SK-N-SH treated with all-trans-retinoic acid at 6 μM for 48 hours (cell line): ENCODE data around the gene CHAF1B.
"Not testable (repeated sequence)": the region's sequence is repeated elsewhere in the genome, so short reads cannot be mapped to it uniquely, and the experiment has no call there.

Experiments used
- ATAC-seq: fragments of 200-7000 bp; cut with Tn5 transposase; 3 replicates; pipeline ENCODE4 v1.9.1; 2020; ENCODE audit warnings: mild to moderate bottlenecking, moderate library complexity
- ARNTL ChIP-seq: fragments of 450-650 bp; formaldehyde crosslinking; IDR thresholded peaks from 2 replicates; pipeline ENCODE4 v1.5.0; 2020; ENCODE audit warnings: low read depth, mild to moderate bottlenecking, moderate library complexity, borderline replicate concordance
- BACH2 ChIP-seq: fragments of 250-450 bp; sonication (Bioruptor Pico); IDR thresholded peaks from 2 replicates; pipeline ENCODE4 v1.9.0; 2021; ENCODE audit warnings: mild to moderate bottlenecking, borderline replicate concordance
- CREB5 ChIP-seq: fragments of 250-450 bp; sonication (Bioruptor Pico); IDR thresholded peaks from 2 replicates; pipeline ENCODE4 v1.5.1; 2020; ENCODE audit warnings: low read depth, mild to moderate bottlenecking, moderate library complexity
- CSRNP3 ChIP-seq: fragments of 250-450 bp; sonication (Bioruptor Pico); IDR thresholded peaks from 2 replicates; pipeline ENCODE4 v1.5.1; 2021; ENCODE audit warnings: mild to moderate bottlenecking, moderate library complexity
- ESRRG ChIP-seq: fragments of 250-450 bp; sonication (Bioruptor Pico); IDR thresholded peaks from 2 replicates; pipeline ENCODE4 v1.6.1; 2021; ENCODE audit warnings: mild to moderate bottlenecking
- GLIS3 ChIP-seq: fragments of 250-450 bp; sonication (Bioruptor Pico); IDR thresholded peaks from 2 replicates; pipeline ENCODE4 v1.5.0; 2020; ENCODE audit warnings: mild to moderate bottlenecking, moderate library complexity
- ISL1 ChIP-seq: fragments of 250-450 bp; sonication (Bioruptor Pico); IDR thresholded peaks from 2 replicates; pipeline ENCODE4 v2.1.2; 2022; ENCODE audit warnings: mild to moderate bottlenecking, moderate library complexity
- OSR1 ChIP-seq: fragments of 250-450 bp; sonication (Bioruptor Pico); IDR thresholded peaks from 2 replicates; pipeline ENCODE4 v1.8.0; 2022; ENCODE audit warnings: moderate library complexity, mild to moderate bottlenecking, inconsistent platforms
- RARB ChIP-seq: fragments of 250-450 bp; sonication (Bioruptor Pico); IDR thresholded peaks from 2 replicates; pipeline ENCODE4 v1.8.0; 2021; ENCODE audit warnings: mild to moderate bottlenecking, moderate library complexity
- SNAI2 ChIP-seq: fragments of 250-450 bp; sonication (Bioruptor Pico); IDR thresholded peaks from 2 replicates; pipeline ENCODE4 v1.5.0; 2020; ENCODE audit warnings: mild to moderate bottlenecking, moderate library complexity
- TOX ChIP-seq: fragments of 250-450 bp; sonication (Bioruptor Pico); IDR thresholded peaks from 2 replicates; pipeline ENCODE4 v1.8.0; 2021; ENCODE audit warnings: mild to moderate bottlenecking, moderate library complexity, borderline replicate concordance
- ZC3H10 ChIP-seq: fragments of 250-450 bp; sonication (Bioruptor Pico); IDR thresholded peaks from 2 replicates; pipeline ENCODE4 v1.5.1; 2021; ENCODE audit warnings: mild to moderate bottlenecking, moderate library complexity
- ZFP30 ChIP-seq: fragments of 450-650 bp; formaldehyde crosslinking; IDR thresholded peaks from 2 replicates; pipeline ENCODE4 v1.5.0; 2022; ENCODE audit warnings: mild to moderate bottlenecking, moderate library complexity
- ZNF565 ChIP-seq: fragments of 450-650 bp; formaldehyde crosslinking; conservative IDR thresholded peaks from 2 replicates; pipeline ENCODE4 v1.5.0; 2020; ENCODE audit warnings: low read depth, mild to moderate bottlenecking, moderate library complexity
- ZNF70 ChIP-seq: fragments of 450-650 bp; formaldehyde crosslinking; IDR thresholded peaks from 2 replicates; pipeline ENCODE4 v1.5.0; 2020; ENCODE audit warnings: mild to moderate bottlenecking, moderate library complexity
- ZNF8 ChIP-seq: fragments of 450-650 bp; formaldehyde crosslinking; IDR thresholded peaks from 2 replicates; pipeline ENCODE4 v1.5.0; 2020; ENCODE audit warnings: mild to moderate bottlenecking, moderate library complexity
- TF ChIP-seq, protein P1 (sequence below): fragments of 250-450 bp; sonication (Bioruptor Pico); IDR thresholded peaks from 2 replicates; pipeline ENCODE4 v1.8.0; 2020; ENCODE audit warnings: mild to moderate bottlenecking, moderate library complexity, borderline replicate concordance
- TF ChIP-seq, protein P2 (sequence below): fragments of 250-450 bp; sonication (Bioruptor Pico); IDR thresholded peaks from 2 replicates; pipeline ENCODE4 v1.5.0; 2020; ENCODE audit warnings: mild to moderate bottlenecking, moderate library complexity
- TF ChIP-seq, protein P3 (sequence below): fragments of 250-450 bp; sonication (Bioruptor Pico); IDR thresholded peaks from 2 replicates; pipeline ENCODE4 v1.8.0; 2021; ENCODE audit warnings: low read depth, mild to moderate bottlenecking, moderate library complexity, borderline replicate concordance

Gene CHAF1B

GRCh38 chr21:36388096-36388495 is 2.9 kb downstream of the CHAF1B start (continued):
- TF ChIP-seq, protein P1, sequence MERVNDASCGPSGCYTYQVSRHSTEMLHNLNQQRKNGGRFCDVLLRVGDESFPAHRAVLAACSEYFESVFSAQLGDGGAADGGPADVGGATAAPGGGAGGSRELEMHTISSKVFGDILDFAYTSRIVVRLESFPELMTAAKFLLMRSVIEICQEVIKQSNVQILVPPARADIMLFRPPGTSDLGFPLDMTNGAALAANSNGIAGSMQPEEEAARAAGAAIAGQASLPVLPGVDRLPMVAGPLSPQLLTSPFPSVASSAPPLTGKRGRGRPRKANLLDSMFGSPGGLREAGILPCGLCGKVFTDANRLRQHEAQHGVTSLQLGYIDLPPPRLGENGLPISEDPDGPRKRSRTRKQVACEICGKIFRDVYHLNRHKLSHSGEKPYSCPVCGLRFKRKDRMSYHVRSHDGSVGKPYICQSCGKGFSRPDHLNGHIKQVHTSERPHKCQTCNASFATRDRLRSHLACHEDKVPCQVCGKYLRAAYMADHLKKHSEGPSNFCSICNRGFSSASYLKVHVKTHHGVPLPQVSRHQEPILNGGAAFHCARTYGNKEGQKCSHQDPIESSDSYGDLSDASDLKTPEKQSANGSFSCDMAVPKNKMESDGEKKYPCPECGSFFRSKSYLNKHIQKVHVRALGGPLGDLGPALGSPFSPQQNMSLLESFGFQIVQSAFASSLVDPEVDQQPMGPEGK (CRISPR knock-in tag), result no peak
- TF ChIP-seq ZNF70 (CRISPR knock-in tag), result no peak
- no peak for TF ChIP-seq ZNF8 (CRISPR knock-in tag)
- TF ChIP-seq SNAI2 (CRISPR knock-in tag), result no peak
- TF ChIP-seq TOX (CRISPR knock-in tag), result no peak
- TF ChIP-seq CSRNP3, result no peak

- TF ChIP-seq, protein P2, sequence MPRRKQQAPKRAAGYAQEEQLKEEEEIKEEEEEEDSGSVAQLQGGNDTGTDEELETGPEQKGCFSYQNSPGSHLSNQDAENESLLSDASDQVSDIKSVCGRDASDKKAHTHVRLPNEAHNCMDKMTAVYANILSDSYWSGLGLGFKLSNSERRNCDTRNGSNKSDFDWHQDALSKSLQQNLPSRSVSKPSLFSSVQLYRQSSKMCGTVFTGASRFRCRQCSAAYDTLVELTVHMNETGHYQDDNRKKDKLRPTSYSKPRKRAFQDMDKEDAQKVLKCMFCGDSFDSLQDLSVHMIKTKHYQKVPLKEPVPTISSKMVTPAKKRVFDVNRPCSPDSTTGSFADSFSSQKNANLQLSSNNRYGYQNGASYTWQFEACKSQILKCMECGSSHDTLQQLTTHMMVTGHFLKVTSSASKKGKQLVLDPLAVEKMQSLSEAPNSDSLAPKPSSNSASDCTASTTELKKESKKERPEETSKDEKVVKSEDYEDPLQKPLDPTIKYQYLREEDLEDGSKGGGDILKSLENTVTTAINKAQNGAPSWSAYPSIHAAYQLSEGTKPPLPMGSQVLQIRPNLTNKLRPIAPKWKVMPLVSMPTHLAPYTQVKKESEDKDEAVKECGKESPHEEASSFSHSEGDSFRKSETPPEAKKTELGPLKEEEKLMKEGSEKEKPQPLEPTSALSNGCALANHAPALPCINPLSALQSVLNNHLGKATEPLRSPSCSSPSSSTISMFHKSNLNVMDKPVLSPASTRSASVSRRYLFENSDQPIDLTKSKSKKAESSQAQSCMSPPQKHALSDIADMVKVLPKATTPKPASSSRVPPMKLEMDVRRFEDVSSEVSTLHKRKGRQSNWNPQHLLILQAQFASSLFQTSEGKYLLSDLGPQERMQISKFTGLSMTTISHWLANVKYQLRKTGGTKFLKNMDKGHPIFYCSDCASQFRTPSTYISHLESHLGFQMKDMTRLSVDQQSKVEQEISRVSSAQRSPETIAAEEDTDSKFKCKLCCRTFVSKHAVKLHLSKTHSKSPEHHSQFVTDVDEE (CRISPR knock-in tag), result no peak
- TF ChIP-seq GLIS3 (CRISPR knock-in tag) (no peak), ZNF8 (CRISPR knock-in tag) (no peak), ISL1 (no peak), ARNTL (CRISPR knock-in tag) (no peak), CSRNP3 (no peak)
- ATAC-seq, result peak; percentile 64
Measured at GRCh38 chr21:36388835-36389234, 3.6 kb downstream of the CHAF1B start.

- not testable (repeated sequence) for ATAC-seq
Measured at GRCh38 chr21:36391649-36392048, 6.5 kb downstream of the CHAF1B start.

DNA sequence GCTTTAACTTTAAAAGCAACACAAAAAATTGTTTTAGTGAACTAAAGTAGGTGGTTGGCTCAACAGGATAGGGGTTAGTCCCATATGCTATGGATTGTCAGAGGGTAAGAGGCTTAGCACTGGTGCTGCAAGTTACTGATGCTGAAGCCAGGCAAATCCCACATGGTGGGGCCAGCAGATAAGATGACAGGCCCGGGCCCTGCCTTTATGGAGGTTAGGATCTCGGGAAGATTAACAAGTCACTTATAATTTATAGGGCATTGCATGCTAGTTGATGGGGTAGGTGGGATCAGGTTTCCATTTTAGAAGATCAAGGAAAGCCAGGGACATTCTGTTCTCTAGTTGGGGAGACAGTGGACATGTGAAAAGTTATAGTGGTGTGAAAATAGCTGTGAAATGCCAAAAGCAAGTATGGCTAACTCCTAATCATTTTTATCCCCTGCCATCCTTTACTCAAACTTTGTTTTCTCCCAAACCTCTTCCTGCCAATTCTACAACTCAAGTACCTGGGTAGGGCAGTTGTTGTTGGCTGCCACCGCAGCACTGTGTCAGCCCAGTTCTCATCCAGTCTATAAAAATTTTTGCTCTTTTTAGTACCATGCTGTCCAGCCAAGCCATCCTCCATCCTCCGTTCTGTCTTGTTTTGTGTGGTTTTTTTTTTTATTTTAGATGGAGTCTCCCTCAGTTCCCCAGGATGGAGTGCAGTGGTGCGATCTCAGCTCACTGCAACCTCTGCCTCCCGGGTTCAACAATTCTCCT is 10.3 kb downstream of the CHAF1B start:
- no peak for ATAC-seq
- TF ChIP-seq OSR1 (no peak), TOX (CRISPR knock-in tag) (no peak), ISL1 (no peak), CREB5 (CRISPR knock-in tag) (no peak), ZFP30 (CRISPR knock-in tag) (no peak), SNAI2 (CRISPR knock-in tag) (no peak), RARB (no peak), ZNF565 (CRISPR knock-in tag) (no peak), CSRNP3 (no peak), ESRRG (CRISPR knock-in tag) (no peak), ZNF8 (CRISPR knock-in tag) (no peak), ZC3H10 (CRISPR knock-in tag) (no peak), BACH2 (no peak)
- TF ChIP-seq, protein P1 (CRISPR knock-in tag), result no peak
- TF ChIP-seq, protein P3, sequence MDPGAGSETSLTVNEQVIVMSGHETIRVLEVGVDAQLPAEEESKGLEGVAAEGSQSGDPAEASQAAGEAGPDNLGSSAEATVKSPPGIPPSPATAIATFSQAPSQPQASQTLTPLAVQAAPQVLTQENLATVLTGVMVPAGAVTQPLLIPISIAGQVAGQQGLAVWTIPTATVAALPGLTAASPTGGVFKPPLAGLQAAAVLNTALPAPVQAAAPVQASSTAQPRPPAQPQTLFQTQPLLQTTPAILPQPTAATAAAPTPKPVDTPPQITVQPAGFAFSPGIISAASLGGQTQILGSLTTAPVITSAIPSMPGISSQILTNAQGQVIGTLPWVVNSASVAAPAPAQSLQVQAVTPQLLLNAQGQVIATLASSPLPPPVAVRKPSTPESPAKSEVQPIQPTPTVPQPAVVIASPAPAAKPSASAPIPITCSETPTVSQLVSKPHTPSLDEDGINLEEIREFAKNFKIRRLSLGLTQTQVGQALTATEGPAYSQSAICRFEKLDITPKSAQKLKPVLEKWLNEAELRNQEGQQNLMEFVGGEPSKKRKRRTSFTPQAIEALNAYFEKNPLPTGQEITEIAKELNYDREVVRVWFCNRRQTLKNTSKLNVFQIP (CRISPR knock-in tag), result no peak
